SK-N-SH (cell line): ENCODE measurements around the gene APEH. TPM values are rescaled to one million over a fixed set of nuclear protein-coding genes. Genes with fewer than 3 reads are reported as not detected.

ENCODE experiments used
- CTCF ChIA-PET: fragments of 300-600, 350-600 bp; formaldehyde crosslinking; extraction: SDS; loops from one replicate; lab custom pipeline; 2021; lab: Yijun Ruan, JAX
- POLR2A ChIA-PET: fragments of 350-600 bp; sonication (Branson Sonifier 250); formaldehyde crosslinking; extraction: SDS; loops from one replicate; lab custom pipeline; 2020; ENCODE audit warnings: antibody characterized with exemption, inconsistent platforms; lab: Yijun Ruan, JAX
- DNase-seq: peaks from one replicate; pipeline ENCODE4 v3.0.0; 2012
- H2AFZ ChIP-seq: fragments of 200-600 bp; sonication (generic); 2 replicates; pipeline ENCODE4 v1.8.1; 2016; ENCODE audit warnings: antibody characterized with exemption, mild to moderate bottlenecking, low read depth
- H3F3A ChIP-seq: fragments of 200-600 bp; sonication (generic); replicated peaks from 2 replicates; pipeline ENCODE3; 2016; ENCODE audit warnings: antibody characterized with exemption, mild to moderate bottlenecking; ENCODE audit not compliant: insufficient read depth
- H3K27ac ChIP-seq, 2 experiments: fragments of 200-500 bp in 1 of 2; fragments of 200-600 bp in 1 of 2; sonication (Bioruptor generic) in 1 of 2; sonication (generic), shearing (Covaris generic) in 1 of 2; 2 replicates each; pipeline versions ENCODE4 v1.5.1 to v1.6.1; 2014 to 2016; ENCODE audit warnings: low read depth in 2 of 2, inconsistent platforms in 1 of 2, low read length in 1 of 2, mild to moderate bottlenecking in 1 of 2, mixed read lengths in 1 of 2
- H3K27me3 ChIP-seq: fragments of 200-600 bp; sonication (generic), shearing (Covaris generic); 2 replicates; pipeline ENCODE4 v1.6.1; 2016; ENCODE audit warnings: mixed run types; ENCODE audit not compliant: insufficient read depth
- H3K36me3 ChIP-seq, 2 experiments: fragments of 200-500 bp in 1 of 2; fragments of 200-600 bp in 1 of 2; sonication (Bioruptor generic) in 1 of 2; sonication (generic) in 1 of 2; replicated peaks in 1 of 2; 2 replicates each; pipeline versions ENCODE3 to v1.5.1; 2014 to 2016; ENCODE audit warnings: low read length in 1 of 2, mild to moderate bottlenecking in 1 of 2; ENCODE audit not compliant: insufficient read depth in 2 of 2, control insufficient read depth in 1 of 2
- H3K4me1 ChIP-seq, 2 experiments: fragments of 200-500 bp in 1 of 2; fragments of 200-600 bp in 1 of 2; sonication (Bioruptor generic) in 1 of 2; sonication (generic), shearing (Covaris generic) in 1 of 2; 2 replicates each; pipeline versions ENCODE4 v1.5.1 to v1.6.1; 2014 to 2016; ENCODE audit warnings: low read depth in 1 of 2, low read length in 1 of 2, mixed run types in 1 of 2; ENCODE audit not compliant: insufficient read depth in 2 of 2, control insufficient read depth in 1 of 2
- H3K4me2 ChIP-seq: fragments of 200-600 bp; sonication (generic), shearing (Covaris generic); 2 replicates; pipeline ENCODE4 v1.6.1; 2017; ENCODE audit warnings: mixed run types
- H3K4me3 ChIP-seq, 2 experiments: fragments of 200-500 bp in 1 of 2; fragments of 200-600 bp in 1 of 2; sonication (Bioruptor generic) in 1 of 2; sonication (generic), shearing (Covaris generic) in 1 of 2; 2 replicates each; pipeline versions ENCODE4 v1.5.1 to v1.8.1; 2014 to 2016; ENCODE audit warnings: low read depth in 2 of 2, inconsistent platforms in 1 of 2, low read length in 1 of 2, mild to moderate bottlenecking in 1 of 2, mixed read lengths in 1 of 2, moderate library complexity in 1 of 2
- H3K79me2 ChIP-seq: fragments of 200-600 bp; sonication (generic); 2 replicates; pipeline ENCODE4 v1.8.1; 2017; ENCODE audit warnings: mild to moderate bottlenecking; ENCODE audit not compliant: insufficient read depth
- H3K9ac ChIP-seq: fragments of 200-600 bp; sonication (generic); 2 replicates; pipeline ENCODE4 v1.6.1; 2017; ENCODE audit warnings: mixed run types
- H3K9me2 ChIP-seq: fragments of 200-600 bp; sonication (generic); 2 replicates; pipeline ENCODE4 v1.6.1; 2017; ENCODE audit warnings: mixed run types
- H3K9me3 ChIP-seq: fragments of 200-600 bp; sonication (generic); 2 replicates; pipeline ENCODE4 v1.6.1; 2017; ENCODE audit warnings: mixed run types, mild to moderate bottlenecking, moderate library complexity
- H4K20me1 ChIP-seq: fragments of 200-600 bp; sonication (generic); 2 replicates; pipeline ENCODE4 v1.6.1; 2017; ENCODE audit warnings: mild to moderate bottlenecking, mixed run types; ENCODE audit not compliant: insufficient read depth
- CHD2 ChIP-seq: fragments of 150-350 bp; IDR thresholded peaks from 2 replicates; pipeline ENCODE4 v1.6.1; 2018; ENCODE audit warnings: low read length; ENCODE audit not compliant: partially characterized antibody
- EP300 ChIP-seq, 2 experiments: IDR thresholded peaks; 2 replicates each; pipeline versions ENCODE4 v1.4.0 to v1.6.1; 2012; ENCODE audit warnings: borderline replicate concordance in 1 of 2, low read depth in 1 of 2, low read length in 1 of 2
- WGBS: methylation state at CpG from one replicate; pipeline ENCODE4 v1.1.6; 2017; ENCODE audit warnings: low lambda C conversion rate; 5-methylcytosine and 5-hydroxymethylcytosine counted together
- polyA plus RNA-seq, 3 experiments: library from polyadenylated mRNA; depleted of rRNA; stranded (reverse); fragments of >200 nt; gene quantifications; 2 replicates each; pipeline ENCODE4 v1.2.3, GENCODE V29; 2012
- TF ChIP-seq, protein P1 (sequence below): fragments of 150-350 bp; IDR thresholded peaks from 2 replicates; pipeline ENCODE4 v1.6.1; 2017; ENCODE audit warnings: antibody characterized with exemption, low read length, low read depth, borderline replicate concordance
- TF ChIP-seq, protein P2 (sequence below): IDR thresholded peaks from 2 replicates; pipeline ENCODE4; 2012
- TF ChIP-seq, protein P3 (sequence below): IDR thresholded peaks from 2 replicates; pipeline ENCODE4 v1.4.0; 2012; ENCODE audit warnings: low read depth
- TF ChIP-seq, protein P4 (sequence below): IDR thresholded peaks from 2 replicates; pipeline ENCODE4 v1.4.0; 2012; ENCODE audit warnings: low read depth, borderline replicate concordance
- TF ChIP-seq, protein P5 (sequence below): fragments of 150-350 bp; IDR thresholded peaks from 2 replicates; pipeline ENCODE4 v1.6.1; 2016; ENCODE audit warnings: mild to moderate bottlenecking, low read depth, low read length

Gene APEH
- polyA plus RNA-seq, 1 of the 3 experiments (the other 2 are of a cell fraction): 112 TPM

DNA sequence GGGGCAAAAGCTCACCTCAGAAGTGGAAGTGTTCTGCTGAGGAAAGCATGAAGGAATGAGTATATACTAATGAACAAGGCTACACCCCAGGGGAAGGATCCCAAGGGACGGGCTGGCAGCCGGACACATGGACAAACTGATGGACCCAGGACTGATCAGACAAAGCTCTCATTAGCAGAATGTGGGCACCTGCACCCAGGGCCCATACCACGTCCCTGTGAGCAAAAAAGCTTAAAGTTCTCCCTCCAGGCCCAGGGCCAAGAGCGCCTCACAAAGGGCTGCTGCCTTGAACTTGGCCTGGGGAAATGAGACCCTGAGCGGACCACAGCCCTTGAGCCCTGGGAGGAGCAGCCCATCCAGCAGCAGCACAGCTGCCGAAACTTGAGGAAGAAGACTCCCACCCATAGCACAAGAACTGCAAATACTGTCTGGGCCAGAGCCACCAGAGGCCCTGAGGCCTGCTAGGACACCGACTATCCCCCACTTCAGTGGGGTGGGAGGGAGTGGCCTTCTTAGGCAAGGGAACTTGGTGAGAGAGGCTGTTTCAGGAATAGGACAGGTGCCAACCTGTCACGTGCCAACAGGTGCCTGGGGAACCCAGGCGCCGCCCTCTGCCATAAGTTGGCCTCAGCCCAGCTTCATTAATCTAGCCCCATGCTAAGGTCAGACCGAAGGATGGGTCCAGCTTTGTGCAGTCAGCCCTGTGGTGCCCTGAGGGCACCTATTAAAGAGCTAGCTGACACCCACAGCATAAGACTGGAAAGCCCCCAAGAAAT lies 51.9 kb downstream of the APEH start:
- Histone ChIP-seq H3K9me2 (no peaks in the 10 kb centered on the region), H3K4me1 (peaks cover 8 to 20% of the 10 kb centered on the region in 2 experiments; a peak in 2 of 4 replicates), H2AFZ (no peak overlapping the region), H3K79me2 (peaks cover 15% of the 10 kb centered on the region), H3K4me3 (no peak overlapping the region), H3K36me3 (peaks cover 11 to 46% of the 10 kb centered on the region in 2 experiments), H3K27ac (no peak overlapping the region), H3K27me3 (no peaks in the 10 kb centered on the region), H3F3A (peaks cover 9% of the 10 kb centered on the region), H3K9ac (no peak overlapping the region), H3K4me2 (no peak overlapping the region), H4K20me1 (no peaks in the 10 kb centered on the region), H3K9me3 (no peaks in the 10 kb centered on the region)
- WGBS: 94% methylated on average over 11 of the region's 11 CpGs
- CTCF ChIA-PET: interaction anchor here (0.7 to 2.7 kb wide), 5 partner anchors 15 to 186 kb away, joined by 3 to 12 read pairs (median 3); no protein-coding TSS in a partner anchor
- POLR2A ChIA-PET: no interaction called here
- DNase-seq: no peak
- TF ChIP-seq EP300 (IDR thresholded peaks at IDR 0.05; ENCODE audit: borderline replicate concordance in 1 of 2, low read depth in 1 of 2, low read length in 1 of 2) (no peak), CHD2 (no peak)
- TF ChIP-seq, protein P1, sequence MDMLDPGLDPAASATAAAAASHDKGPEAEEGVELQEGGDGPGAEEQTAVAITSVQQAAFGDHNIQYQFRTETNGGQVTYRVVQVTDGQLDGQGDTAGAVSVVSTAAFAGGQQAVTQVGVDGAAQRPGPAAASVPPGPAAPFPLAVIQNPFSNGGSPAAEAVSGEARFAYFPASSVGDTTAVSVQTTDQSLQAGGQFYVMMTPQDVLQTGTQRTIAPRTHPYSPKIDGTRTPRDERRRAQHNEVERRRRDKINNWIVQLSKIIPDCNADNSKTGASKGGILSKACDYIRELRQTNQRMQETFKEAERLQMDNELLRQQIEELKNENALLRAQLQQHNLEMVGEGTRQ: no peak
- TF ChIP-seq, protein P2, sequence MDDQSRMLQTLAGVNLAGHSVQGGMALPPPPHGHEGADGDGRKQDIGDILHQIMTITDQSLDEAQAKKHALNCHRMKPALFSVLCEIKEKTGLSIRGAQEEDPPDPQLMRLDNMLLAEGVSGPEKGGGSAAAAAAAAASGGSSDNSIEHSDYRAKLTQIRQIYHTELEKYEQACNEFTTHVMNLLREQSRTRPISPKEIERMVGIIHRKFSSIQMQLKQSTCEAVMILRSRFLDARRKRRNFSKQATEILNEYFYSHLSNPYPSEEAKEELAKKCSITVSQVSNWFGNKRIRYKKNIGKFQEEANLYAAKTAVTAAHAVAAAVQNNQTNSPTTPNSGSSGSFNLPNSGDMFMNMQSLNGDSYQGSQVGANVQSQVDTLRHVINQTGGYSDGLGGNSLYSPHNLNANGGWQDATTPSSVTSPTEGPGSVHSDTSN: no peak
- TF ChIP-seq, protein P3, sequence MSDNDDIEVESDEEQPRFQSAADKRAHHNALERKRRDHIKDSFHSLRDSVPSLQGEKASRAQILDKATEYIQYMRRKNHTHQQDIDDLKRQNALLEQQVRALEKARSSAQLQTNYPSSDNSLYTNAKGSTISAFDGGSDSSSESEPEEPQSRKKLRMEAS: no peak
- TF ChIP-seq, protein P4, sequence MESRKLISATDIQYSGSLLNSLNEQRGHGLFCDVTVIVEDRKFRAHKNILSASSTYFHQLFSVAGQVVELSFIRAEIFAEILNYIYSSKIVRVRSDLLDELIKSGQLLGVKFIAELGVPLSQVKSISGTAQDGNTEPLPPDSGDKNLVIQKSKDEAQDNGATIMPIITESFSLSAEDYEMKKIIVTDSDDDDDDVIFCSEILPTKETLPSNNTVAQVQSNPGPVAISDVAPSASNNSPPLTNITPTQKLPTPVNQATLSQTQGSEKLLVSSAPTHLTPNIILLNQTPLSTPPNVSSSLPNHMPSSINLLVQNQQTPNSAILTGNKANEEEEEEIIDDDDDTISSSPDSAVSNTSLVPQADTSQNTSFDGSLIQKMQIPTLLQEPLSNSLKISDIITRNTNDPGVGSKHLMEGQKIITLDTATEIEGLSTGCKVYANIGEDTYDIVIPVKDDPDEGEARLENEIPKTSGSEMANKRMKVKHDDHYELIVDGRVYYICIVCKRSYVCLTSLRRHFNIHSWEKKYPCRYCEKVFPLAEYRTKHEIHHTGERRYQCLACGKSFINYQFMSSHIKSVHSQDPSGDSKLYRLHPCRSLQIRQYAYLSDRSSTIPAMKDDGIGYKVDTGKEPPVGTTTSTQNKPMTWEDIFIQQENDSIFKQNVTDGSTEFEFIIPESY: no peak
- TF ChIP-seq, protein P5, sequence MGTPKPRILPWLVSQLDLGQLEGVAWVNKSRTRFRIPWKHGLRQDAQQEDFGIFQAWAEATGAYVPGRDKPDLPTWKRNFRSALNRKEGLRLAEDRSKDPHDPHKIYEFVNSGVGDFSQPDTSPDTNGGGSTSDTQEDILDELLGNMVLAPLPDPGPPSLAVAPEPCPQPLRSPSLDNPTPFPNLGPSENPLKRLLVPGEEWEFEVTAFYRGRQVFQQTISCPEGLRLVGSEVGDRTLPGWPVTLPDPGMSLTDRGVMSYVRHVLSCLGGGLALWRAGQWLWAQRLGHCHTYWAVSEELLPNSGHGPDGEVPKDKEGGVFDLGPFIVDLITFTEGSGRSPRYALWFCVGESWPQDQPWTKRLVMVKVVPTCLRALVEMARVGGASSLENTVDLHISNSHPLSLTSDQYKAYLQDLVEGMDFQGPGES: no peak
